A549 (cell line): ENCODE measurements around the gene ATP6V0A4. TPM values are rescaled to one million over a fixed set of nuclear protein-coding genes. Genes with fewer than 3 reads are reported as not detected.

Source experiments
- ATAC-seq, 2 experiments: fragments of 200-7000 bp in 1 of 2; fragments of >200 bp in 1 of 2; cut with Nextera tagmentation in 1 of 2; cut with Tn5 transposase in 1 of 2; 3 replicates each; pipeline versions ENCODE4 v1.8.0 to v1.9.1; 2018 to 2020; ENCODE audit warnings: mild to moderate bottlenecking in 1 of 2, moderate library complexity in 1 of 2
- CTCF ChIA-PET: fragments of 300-600 bp; sonication (Branson Sonifier 250); formaldehyde crosslinking; extraction: SDS; loops from one replicate; lab custom pipeline; 2021; ENCODE audit warnings: antibody characterized with exemption, inconsistent platforms; lab: Yijun Ruan, JAX
- POLR2A ChIA-PET: fragments of 350-600 bp; formaldehyde crosslinking; extraction: SDS; loops from one replicate; lab custom pipeline; 2021; ENCODE audit warnings: antibody characterized with exemption, inconsistent platforms; lab: Yijun Ruan, JAX
- DNase-seq, 2 experiments: peaks; one replicate each; pipeline versions ENCODE4 v3.0.0 to v3.0.0-alpha.2; 2011 to 2016; ENCODE audit warnings: low read depth in 1 of 2, low spot score in 1 of 2
- FAIRE-seq: peaks from 2 replicates; lab custom pipeline; 2011; peaks lifted over from hg19 to GRCh38; lab: Jason Lieb, UNC
- H3K27ac ChIP-seq, 2 experiments: fragments of >200 bp; sonication (Bioruptor Twin); formaldehyde crosslinking; 3 replicates each; pipeline ENCODE4 v1.5.1; 2016 to 2017
- H3K4me1 ChIP-seq: fragments of >200 bp; sonication (Bioruptor Twin); formaldehyde crosslinking; 3 replicates; pipeline ENCODE4 v1.6.1; 2016
- H3K4me2 ChIP-seq: fragments of >200 bp; sonication (Bioruptor Twin); formaldehyde crosslinking; 3 replicates; pipeline ENCODE4 v1.6.1; 2016
- H3K4me3 ChIP-seq: fragments of >200 bp; sonication (Bioruptor Twin); formaldehyde crosslinking; 3 replicates; pipeline ENCODE4 v1.5.1; 2016
- H3K9me3 ChIP-seq: fragments of >200 bp; sonication (Bioruptor Twin); formaldehyde crosslinking; 3 replicates; pipeline ENCODE4 v1.6.1; 2016
- ATOH8 ChIP-seq: fragments of 250-450 bp; sonication (Bioruptor Pico); IDR thresholded peaks from 2 replicates; pipeline ENCODE4 v1.5.0; 2020; ENCODE audit warnings: low read depth, mild to moderate bottlenecking, moderate library complexity
- BHLHE40 ChIP-seq: IDR thresholded peaks from 2 replicates; pipeline ENCODE4 v1.6.1; 2012; ENCODE audit warnings: low read depth, low read length, inconsistent platforms
- CBX8 ChIP-seq: fragments of 200-600 bp; sonication (generic); IDR thresholded peaks from 2 replicates; pipeline ENCODE4 v1.6.1; 2016
- CHD4 ChIP-seq: fragments of 200-600 bp; sonication (generic); IDR thresholded peaks from 2 replicates; pipeline ENCODE4 v1.6.1; 2016; ENCODE audit warnings: antibody characterized with exemption, mild to moderate bottlenecking, borderline replicate concordance
- E2F6 ChIP-seq: IDR thresholded peaks from 2 replicates; pipeline ENCODE4 v1.6.1; 2012; ENCODE audit warnings: low read depth, borderline replicate concordance
- ELK1 ChIP-seq: fragments of 150-350 bp; IDR thresholded peaks from 2 replicates; pipeline ENCODE4 v1.6.1; 2014; ENCODE audit warnings: low read depth, mild to moderate bottlenecking, low read length
- EP300 ChIP-seq, 2 experiments: fragments of >200 bp; sonication (Bioruptor Twin); formaldehyde crosslinking; IDR thresholded peaks; 2 replicates in 1 of 2; 3 replicates in 1 of 2; pipeline ENCODE4 v1.6.1; 2016 to 2017
- FOSB ChIP-seq: fragments of 250-450 bp; sonication (Bioruptor Pico); IDR thresholded peaks from 2 replicates; pipeline ENCODE4 v1.5.0; 2020; ENCODE audit warnings: mild to moderate bottlenecking, moderate library complexity
- FOXS1 ChIP-seq: fragments of 250-450 bp; sonication (Bioruptor Pico); IDR thresholded peaks from 2 replicates; pipeline ENCODE4 v1.5.0; 2020; ENCODE audit warnings: mild to moderate bottlenecking, moderate library complexity
- HDAC2 ChIP-seq: fragments of 200-600 bp; sonication (generic); IDR thresholded peaks from 2 replicates; pipeline ENCODE4 v1.6.1; 2016
- HOXA7 ChIP-seq: fragments of 250-450 bp; sonication (Bioruptor Pico); IDR thresholded peaks from 2 replicates; pipeline ENCODE4 v1.5.0; 2020; ENCODE audit warnings: mild to moderate bottlenecking, moderate library complexity
- JUNB ChIP-seq: fragments of >200 bp; sonication (Bioruptor Twin); formaldehyde crosslinking; IDR thresholded peaks from 2 replicates; pipeline ENCODE4 v1.6.1; 2016
- KDM5A ChIP-seq: fragments of 200-600 bp; sonication (generic); IDR thresholded peaks from 2 replicates; pipeline ENCODE4 v1.6.1; 2016; ENCODE audit warnings: antibody characterized with exemption, mild to moderate bottlenecking
- MAFK ChIP-seq: fragments of 450-650 bp; IDR thresholded peaks from 2 replicates; pipeline ENCODE4 v1.6.1; 2014; ENCODE audit not compliant: partially characterized antibody
- MAX ChIP-seq: IDR thresholded peaks from 2 replicates; pipeline ENCODE4 v1.6.1; 2012
- MAZ ChIP-seq: fragments of 150-350 bp; IDR thresholded peaks from 2 replicates; pipeline ENCODE4 v1.6.1; 2014; ENCODE audit warnings: antibody characterized with exemption, low read depth, low read length, borderline replicate concordance
- MYC ChIP-seq: IDR thresholded peaks from 2 replicates; pipeline ENCODE4 v1.6.1; 2012; ENCODE audit warnings: mild to moderate bottlenecking, inconsistent platforms, low read length, improper control_type of control experiment, borderline replicate concordance
- NFE2L2 ChIP-seq: fragments of 150-350 bp; conservative IDR thresholded peaks from 2 replicates; pipeline ENCODE4 v1.6.1; 2014; ENCODE audit warnings: low read length
- PBX3 ChIP-seq: IDR thresholded peaks from 2 replicates; pipeline ENCODE4 v1.6.1; 2012
- PHF8 ChIP-seq: fragments of 200-600 bp; sonication (generic); IDR thresholded peaks from 2 replicates; pipeline ENCODE4 v1.6.1; 2016; ENCODE audit warnings: low read depth, mild to moderate bottlenecking, antibody characterized with exemption, moderate library complexity, borderline replicate concordance
- RCOR1 ChIP-seq: fragments of 150-350 bp; IDR thresholded peaks from 2 replicates; pipeline ENCODE4 v1.6.1; 2014; ENCODE audit warnings: antibody characterized with exemption, low read length, low read depth
- REST ChIP-seq: fragments of 200-600 bp; sonication (generic); IDR thresholded peaks from 2 replicates; pipeline ENCODE4 v1.6.1; 2016; ENCODE audit warnings: antibody characterized with exemption, mild to moderate bottlenecking, moderate library complexity
- RFX5 ChIP-seq: fragments of 450-650 bp; IDR thresholded peaks from 2 replicates; pipeline ENCODE4 v1.7.1; 2014; ENCODE audit warnings: antibody characterized with exemption, mild to moderate bottlenecking, moderate library complexity
- RNF2 ChIP-seq: fragments of 200-600 bp; sonication (generic); IDR thresholded peaks from 2 replicates; pipeline ENCODE4 v1.6.1; 2016; ENCODE audit warnings: low read depth, mild to moderate bottlenecking, antibody characterized with exemption, moderate library complexity, borderline replicate concordance
- SMC3 ChIP-seq: fragments of >200 bp; sonication (Bioruptor Twin); formaldehyde crosslinking; IDR thresholded peaks from 3 replicates; pipeline ENCODE4 v1.6.1; 2018; ENCODE audit warnings: inconsistent platforms
- TFCP2L1 ChIP-seq: fragments of 250-450 bp; sonication (Bioruptor Pico); IDR thresholded peaks from 2 replicates; pipeline ENCODE4 v1.5.0; 2021; ENCODE audit warnings: mild to moderate bottlenecking
- TP53 ChIP-seq: fragments of 250-450 bp; sonication (Bioruptor Pico); IDR thresholded peaks from 2 replicates; pipeline ENCODE4 v1.5.0; 2021; ENCODE audit warnings: mild to moderate bottlenecking, moderate library complexity
- USF2 ChIP-seq: fragments of 450-650 bp; IDR thresholded peaks from 2 replicates; pipeline ENCODE4 v1.6.1; 2014; ENCODE audit warnings: antibody characterized with exemption
- ZC3H11A ChIP-seq: fragments of 450-650 bp; IDR thresholded peaks from 2 replicates; pipeline ENCODE4 v1.6.1; 2014; ENCODE audit warnings: antibody characterized with exemption, mild to moderate bottlenecking
- ZFP36 ChIP-seq: fragments of 450-650 bp; IDR thresholded peaks from 2 replicates; pipeline ENCODE4 v1.6.1; 2014; ENCODE audit warnings: borderline replicate concordance; ENCODE audit not compliant: partially characterized antibody
- ZNF302 ChIP-seq: fragments of 250-450 bp; sonication (Bioruptor Pico); IDR thresholded peaks from 2 replicates; pipeline ENCODE4 v1.9.0; 2021; ENCODE audit warnings: inconsistent platforms, mild to moderate bottlenecking, moderate library complexity
- WGBS: methylation state at CpG from one replicate; pipeline ENCODE4 v1.1.6; 2017; ENCODE audit errors: missing lambda C conversion rate; 5-methylcytosine and 5-hydroxymethylcytosine counted together
- polyA plus RNA-seq, 4 experiments: library from polyadenylated mRNA; depleted of rRNA in 3 of 4; stranded (reverse); fragments of >200 nt; fragmentation: RNase III in 1 of 4; extraction: RNeasy Plus Mini Kit Qiagen cat#74134 plus additional on column Dnase treatment in 1 of 4; gene quantifications; 2 replicates in 3 of 4; 3 replicates in 1 of 4; pipeline ENCODE4 v1.2.3, GENCODE V29; 2011 to 2017

ATP6V0A4 gene
- polyA plus RNA-seq, 2 of the 4 experiments (the other 2 are of a cell fraction): 0.09 to 0.25 TPM

- Histone ChIP-seq H3K4me3 (no peak overlapping the region), H3K4me1 (no peaks in the 10 kb centered on the region), H3K9me3 (no peaks in the 10 kb centered on the region), H3K4me2 (no peak overlapping the region), H3K27ac (no peak overlapping the region)
- FAIRE-seq (no peak), DNase-seq (no peak), ATAC-seq (no peak)
- 68% methylated on average over 7 of the region's 7 CpGs for WGBS
- ChIA-PET CTCF (interaction anchor here (0.6 to 1.0 kb wide), 3 partner anchors 14 to 173 kb away, joined by 3 to 5 read pairs (median 4); no protein-coding TSS in a partner anchor), POLR2A (no interaction called here)
- TF ChIP-seq EP300 (IDR thresholded peaks at IDR 0.05) (no peak), KDM5A (no peak), ELK1 (no peak), CBX8 (no peak), MAFK (no peak), MAZ (no peak), REST (no peak), MAX (no peak), TP53 (CRISPR knock-in tag) (no peak), ZFP36 (no peak), RCOR1 (no peak), RFX5 (no peak), SMC3 (no peak), FOXS1 (CRISPR knock-in tag) (no peak), NFE2L2 (no peak), MYC (no peak), ZNF302 (CRISPR knock-in tag) (no peak), JUNB (no peak), PBX3 (no peak), HOXA7 (CRISPR knock-in tag) (no peak)
Measured at GRCh38 chr7:138713191-138713590, 84.8 kb downstream of the ATP6V0A4 start.

- Histone ChIP-seq H3K4me1 (no peaks in the 10 kb centered on the region), H3K9me3 (no peaks in the 10 kb centered on the region), H3K4me3 (no peak overlapping the region), H3K27ac (no peak overlapping the region), H3K4me2 (no peak overlapping the region)
- DNase-seq (no peak), FAIRE-seq (no peak), ATAC-seq (no peak)
- POLR2A ChIA-PET: no interaction called here
- TF ChIP-seq NFE2L2: no peak
- no peak for TF ChIP-seq CHD4
- TF ChIP-seq E2F6: no peak
- TF ChIP-seq TFCP2L1: no peak
- TF ChIP-seq PHF8: no peak
- TF ChIP-seq MAZ: no peak
- TF ChIP-seq ATOH8 (CRISPR knock-in tag): no peak
- TF ChIP-seq ZC3H11A: no peak
- no peak for TF ChIP-seq FOSB (CRISPR knock-in tag)
- TF ChIP-seq HDAC2: no peak
- no peak for TF ChIP-seq MYC
- no peak for TF ChIP-seq RNF2
- TF ChIP-seq BHLHE40: no peak
- no peak for TF ChIP-seq USF2
- WGBS: 75% methylated on average over 9 of the region's 9 CpGs
- CTCF ChIA-PET: interaction anchor here (0.6 to 1.0 kb wide), 2 partner anchors 15 to 174 kb away, joined by 3 to 5 read pairs; no protein-coding TSS in a partner anchor
Measured at GRCh38 chr7:138712652-138713051, 85.3 kb downstream of the ATP6V0A4 start.
